NCI-H82 (cell line): ENCODE results near the gene TRMO.

ENCODE experiments used
- DNase-seq: peaks from one replicate; lab custom pipeline; 2025; lab: John Stamatoyannopoulos, UW

TRMO gene

DNA sequence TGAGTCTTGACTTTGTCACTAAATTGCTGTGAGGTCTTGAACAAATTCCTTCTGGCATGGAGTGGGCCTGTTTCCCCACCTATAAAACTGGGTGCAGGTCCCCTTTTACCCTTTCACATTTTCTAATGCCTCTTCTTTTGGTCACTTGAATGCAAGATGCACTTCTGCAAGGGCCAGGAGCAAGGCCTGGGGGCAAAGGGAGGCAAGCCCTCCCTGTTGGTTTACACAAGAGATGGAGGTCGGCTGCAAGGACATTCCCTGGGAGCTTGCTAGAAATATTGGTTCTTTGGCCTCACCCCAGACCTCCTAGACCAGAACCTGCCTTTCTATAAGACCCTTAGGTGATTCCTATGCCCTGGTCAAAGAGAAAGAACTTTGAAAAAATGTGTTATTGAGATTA is 63.5 kb downstream of the TRMO start:
- DNase-seq: no peak

DNA sequence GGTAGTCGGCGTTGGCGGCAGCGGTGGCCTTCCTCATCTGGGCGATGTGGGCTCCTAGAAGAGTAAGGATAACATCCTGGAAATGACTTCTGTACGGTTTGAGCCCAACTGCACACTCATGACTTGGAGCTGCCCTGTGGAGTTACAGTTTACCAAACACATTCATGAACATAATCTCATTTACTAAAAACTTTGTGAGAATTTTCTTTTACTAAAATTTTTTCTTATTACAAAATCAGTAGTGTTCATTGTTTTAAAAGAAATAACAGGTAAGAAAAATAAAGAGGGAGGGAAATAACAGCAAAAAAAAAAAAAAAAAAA is 63.9 kb downstream of the TRMO start:
- no peak for DNase-seq

DNA sequence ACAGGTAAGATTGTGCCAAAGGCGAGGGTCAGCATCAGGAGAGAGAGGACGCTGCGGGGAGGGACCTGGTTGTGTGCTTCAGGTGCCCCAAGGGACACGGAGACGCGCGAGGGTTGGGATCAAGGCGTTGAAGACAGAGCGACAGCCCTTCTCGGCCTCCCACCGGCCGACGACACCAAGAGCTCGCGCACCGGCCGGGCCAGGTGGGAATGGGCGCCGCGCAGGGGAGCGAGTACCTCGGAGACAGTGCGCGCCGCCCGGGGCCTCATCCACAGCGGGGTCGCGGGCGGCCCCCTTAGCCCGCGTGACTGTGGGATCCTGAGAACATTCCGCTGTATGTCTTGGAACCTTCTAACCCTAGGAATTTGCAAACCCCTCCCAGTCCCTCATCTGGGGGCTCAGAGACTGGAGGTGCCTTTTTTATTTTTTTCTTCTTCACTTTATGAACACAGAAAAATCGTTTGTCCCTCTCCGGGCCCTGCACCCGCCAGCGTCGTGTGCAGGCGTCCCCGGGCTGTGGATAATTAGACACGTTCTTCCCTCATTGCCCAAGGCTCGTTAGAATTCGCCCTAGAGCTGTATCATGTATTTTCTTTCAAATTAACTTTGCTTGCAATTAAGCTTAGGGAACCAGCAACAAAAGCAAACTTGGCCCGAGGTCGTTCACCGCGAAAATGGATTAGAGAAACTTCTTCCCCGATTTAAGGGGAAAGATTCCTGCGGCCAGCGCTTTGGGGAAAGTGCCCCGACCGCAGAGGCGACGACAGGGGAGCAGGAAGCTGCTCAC is 64.5 kb downstream of the TRMO start:
- no peak for DNase-seq

DNA sequence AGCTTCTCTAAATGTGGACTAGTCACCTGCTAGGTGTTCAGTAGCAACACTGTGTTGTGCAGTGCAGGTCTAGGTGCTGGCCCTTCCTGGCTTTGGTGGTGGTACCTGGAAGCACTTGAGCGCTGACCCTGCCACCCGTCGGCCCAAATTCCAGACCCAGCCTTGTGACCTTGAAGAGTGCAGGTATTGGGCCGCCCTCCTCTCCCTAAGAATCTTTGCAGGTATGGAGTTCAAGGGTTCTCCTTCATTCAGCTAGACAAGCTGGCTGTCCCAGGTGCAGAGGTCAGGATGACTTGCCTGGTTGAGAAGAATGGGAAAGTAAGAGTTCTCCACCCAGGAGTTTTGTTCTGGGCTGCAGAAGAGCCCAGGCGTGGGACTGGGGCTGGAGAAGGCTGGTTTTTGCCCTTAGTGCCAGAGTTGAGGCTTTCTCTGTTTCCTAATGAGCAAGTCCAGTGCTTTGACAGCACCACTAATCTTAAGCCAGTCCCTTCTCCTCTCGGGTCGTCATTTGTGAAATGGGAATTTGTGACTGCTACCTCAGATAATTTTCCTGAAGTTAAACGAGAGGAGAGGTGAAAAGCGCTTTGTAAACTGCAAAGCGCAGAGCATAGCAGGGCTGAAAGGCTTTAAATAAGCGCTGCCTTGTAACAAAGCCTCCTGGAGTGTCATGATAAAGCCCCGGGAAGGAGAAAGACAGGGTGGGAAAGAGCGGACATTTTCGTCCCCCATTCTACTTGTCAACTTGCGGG is 65.3 kb downstream of the TRMO start:
- no peak for DNase-seq

DNA sequence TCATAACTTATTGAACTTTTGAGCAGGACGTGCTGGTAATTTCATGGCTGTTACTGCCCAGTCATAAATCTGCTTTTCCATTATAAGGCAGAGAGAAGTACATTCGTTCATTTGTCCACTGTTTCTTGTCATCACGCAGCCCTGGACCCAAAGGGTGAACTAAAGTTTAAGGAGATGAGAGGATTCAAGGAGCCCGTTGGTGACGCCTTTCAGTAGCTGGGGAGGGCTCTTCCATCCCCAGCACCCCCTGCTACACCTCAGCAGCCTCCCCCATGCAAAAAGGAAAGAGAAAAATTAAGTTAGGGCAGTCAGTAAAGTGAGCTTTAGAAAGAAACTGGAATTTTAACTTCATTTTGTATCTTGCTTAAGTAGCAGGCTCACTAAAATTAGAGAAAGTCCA is 66.4 kb downstream of the TRMO start:
- no peak for DNase-seq

- DNase-seq: no peak
These were observed 66.8 kb downstream of the TRMO start for GRCh38 chr9:97855486-97855875.

GRCh38 chr9:97854696-97855485 is 67.4 kb downstream of the TRMO start:
- DNase-seq: no peak
